HG03432 (cell line): ENCODE measurements around the gene UTS2B.
"Not testable (repeated sequence)": the region's sequence is repeated elsewhere in the genome, so short reads cannot be mapped to it uniquely, and the experiment has no call there.

Experiments used
- ATAC-seq: cut with Tn5 transposase; IDR thresholded peaks from one replicate; pipeline ENCODE4 v1.9.1; 2021; ENCODE audit warnings: mild to moderate bottlenecking, moderate library complexity; ENCODE audit not compliant: unreplicated experiment

The UTS2B gene

GRCh38 chr3:191290311-191291025 is 39.9 kb downstream of the UTS2B start:
- peak; percentile 89 for ATAC-seq

GRCh38 chr3:191283400-191283799 is 46.9 kb downstream of the UTS2B start:
- ATAC-seq = no peak

GRCh38 chr3:191282251-191283185 is 47.8 kb downstream of the UTS2B start:
- ATAC-seq = no peak

GRCh38 chr3:191280882-191281281 is 49.4 kb downstream of the UTS2B start:
- ATAC-seq = no peak

- ATAC-seq = no peak
Measured at GRCh38 chr3:191280111-191280510, 50.2 kb downstream of the UTS2B start.

GRCh38 chr3:191275751-191276150 is 54.6 kb downstream of the UTS2B start:
- ATAC-seq = no peak

- ATAC-seq = not testable (repeated sequence)
Measured at GRCh38 chr3:191275244-191275643, 55.1 kb downstream of the UTS2B start.

GRCh38 chr3:191269289-191270085 is 60.8 kb downstream of the UTS2B start:
- peak; percentile 77 for ATAC-seq

- no peak for ATAC-seq
Measured at GRCh38 chr3:191268737-191269136, 61.6 kb downstream of the UTS2B start.

- ATAC-seq = peak; percentile 32
Measured at GRCh38 chr3:191263850-191264249, 66.5 kb downstream of the UTS2B start.

- peak; percentile 87 for ATAC-seq
Measured at GRCh38 chr3:191263365-191263764, 67.0 kb downstream of the UTS2B start.

GRCh38 chr3:191262650-191263049 is 67.7 kb downstream of the UTS2B start:
- ATAC-seq = peak; percentile 47

- ATAC-seq = no peak
Measured at GRCh38 chr3:191261304-191261638, 69.1 kb downstream of the UTS2B start.

GRCh38 chr3:191260431-191261303 is 69.7 kb downstream of the UTS2B start:
- no peak for ATAC-seq

- ATAC-seq = no peak
Measured at GRCh38 chr3:191259486-191259885, 70.8 kb downstream of the UTS2B start.

GRCh38 chr3:191257286-191257685 is 73.0 kb downstream of the UTS2B start:
- ATAC-seq = no peak

GRCh38 chr3:191256405-191256804 is 73.9 kb downstream of the UTS2B start:
- ATAC-seq = no peak

GRCh38 chr3:191255156-191255555 is 75.2 kb downstream of the UTS2B start:
- no peak for ATAC-seq

GRCh38 chr3:191254098-191254873 is 76.0 kb downstream of the UTS2B start:
- no peak for ATAC-seq
